ENCODE measurements around the gene ABCA7. TPM values are rescaled to one million over a fixed set of nuclear protein-coding genes. Genes with fewer than 3 reads are reported as not detected.
"Not testable (repeated sequence)": the region's sequence is repeated elsewhere in the genome, so short reads cannot be mapped to it uniquely, and the experiment has no call there.

Gene ABCA7
- total RNA-seq, 1 donor from 2014 or later: 0.78 TPM

GRCh38 chr19:1016647-1017114, 23.2 kb upstream of the ABCA7 start:
- DNase-seq: no peak

GRCh38 chr19:1017115-1017905, 22.6 kb upstream of the ABCA7 start:
- DNase-seq: no peak

- no peak for DNase-seq
Measured at GRCh38 chr19:1017906-1018305, 22.0 kb upstream of the ABCA7 start.

GRCh38 chr19:1018393-1018792, 21.5 kb upstream of the ABCA7 start:
- DNase-seq: no peak

- DNase-seq: no peak
Measured at GRCh38 chr19:1018932-1019615, 20.8 kb upstream of the ABCA7 start.

- DNase-seq: no peak
Measured at GRCh38 chr19:1019616-1019961, 20.3 kb upstream of the ABCA7 start.

- no peak for DNase-seq
Measured at GRCh38 chr19:1019980-1020867, 19.7 kb upstream of the ABCA7 start.

- peak; percentile 95 for DNase-seq
Measured at GRCh38 chr19:1020868-1021425, 19.0 kb upstream of the ABCA7 start, which contains the start of gene TMEM259. TMEM259 (minus strand) TSS chr19:1021123; CDS start chr19:1020996, 127 bp downstream.

GRCh38 chr19:1023883-1024188, 16.1 kb upstream of the ABCA7 start:
- DNase-seq: not testable (repeated sequence)

GRCh38 chr19:1025080-1025479, 14.8 kb upstream of the ABCA7 start:
- not testable (repeated sequence) for DNase-seq

GRCh38 chr19:1025960-1026782, 13.7 kb upstream of the ABCA7 start, which contains the start of gene CNN2:
CNN2 (plus strand) TSS chr19:1026608; CDS start chr19:1026662, 54 bp downstream.
- no peak for DNase-seq

- no peak for DNase-seq
Measured at GRCh38 chr19:1026783-1027649, 12.9 kb upstream of the ABCA7 start.

- DNase-seq: no peak
Measured at GRCh38 chr19:1027650-1028061, 12.3 kb upstream of the ABCA7 start.

GRCh38 chr19:1028062-1028926, 11.6 kb upstream of the ABCA7 start:
- no peak for DNase-seq

GRCh38 chr19:1032264-1032867, 7.5 kb upstream of the ABCA7 start:
- no peak for DNase-seq

GRCh38 chr19:1035998-1036621, 3.8 kb upstream of the ABCA7 start:
- no peak for DNase-seq

- no peak for DNase-seq
Measured at GRCh38 chr19:1037621-1038064, 2.3 kb upstream of the ABCA7 start.

- no peak for DNase-seq
Measured at GRCh38 chr19:1038978-1039645, 795 bp upstream of the ABCA7 start.

All from occipital lobe (tissue), 2 donors.